Astrocyte of the cerebellum (primary cell): ENCODE results near the gene SRSF3.
"Not testable (repeated sequence)": the region's sequence is repeated elsewhere in the genome, so short reads cannot be mapped to it uniquely, and the experiment has no call there.

Experiments
- DNase-seq: peaks from one replicate; pipeline ENCODE4 v3.0.0-alpha.2; 2011; ENCODE audit warnings: low read depth
- H3K4me3 ChIP-seq: 2 replicates; pipeline ENCODE4 v1.5.1; 2011; ENCODE audit warnings: mild to moderate bottlenecking, low read depth, low read length, moderate library complexity
- in situ Hi-C: cut with HindIII; loops from 2 replicates; pipeline ENCODE4 v1.10.0; 2017; ENCODE audit warnings: low sequenced_read_pairs
- TF ChIP-seq, protein P1 (sequence below): IDR thresholded peaks from 2 replicates; pipeline ENCODE4 v1.5.1; 2012; ENCODE audit warnings: low read length, low read depth, moderate library complexity, mild to moderate bottlenecking; ENCODE audit errors: missing control alignments

Gene SRSF3

DNA sequence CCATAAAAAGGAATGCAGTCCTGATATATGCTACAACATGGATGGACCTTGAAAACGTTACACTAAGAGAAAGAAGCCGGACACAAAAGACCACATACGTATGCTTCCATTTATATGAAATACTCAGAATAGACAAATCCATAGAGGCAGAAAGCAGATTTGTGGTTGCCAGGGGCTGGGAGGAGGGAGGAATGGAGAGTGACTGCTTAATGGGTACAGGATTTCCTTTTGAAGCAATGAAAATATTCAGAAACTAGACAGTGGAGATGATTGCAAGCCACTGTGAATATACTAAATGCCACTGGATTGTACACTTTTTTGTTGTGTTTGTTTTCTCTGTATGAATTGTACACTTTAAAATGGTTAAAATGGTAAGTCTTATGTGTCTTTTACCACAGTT lies 54.9 kb downstream of the SRSF3 start:
- TF ChIP-seq, protein P1, sequence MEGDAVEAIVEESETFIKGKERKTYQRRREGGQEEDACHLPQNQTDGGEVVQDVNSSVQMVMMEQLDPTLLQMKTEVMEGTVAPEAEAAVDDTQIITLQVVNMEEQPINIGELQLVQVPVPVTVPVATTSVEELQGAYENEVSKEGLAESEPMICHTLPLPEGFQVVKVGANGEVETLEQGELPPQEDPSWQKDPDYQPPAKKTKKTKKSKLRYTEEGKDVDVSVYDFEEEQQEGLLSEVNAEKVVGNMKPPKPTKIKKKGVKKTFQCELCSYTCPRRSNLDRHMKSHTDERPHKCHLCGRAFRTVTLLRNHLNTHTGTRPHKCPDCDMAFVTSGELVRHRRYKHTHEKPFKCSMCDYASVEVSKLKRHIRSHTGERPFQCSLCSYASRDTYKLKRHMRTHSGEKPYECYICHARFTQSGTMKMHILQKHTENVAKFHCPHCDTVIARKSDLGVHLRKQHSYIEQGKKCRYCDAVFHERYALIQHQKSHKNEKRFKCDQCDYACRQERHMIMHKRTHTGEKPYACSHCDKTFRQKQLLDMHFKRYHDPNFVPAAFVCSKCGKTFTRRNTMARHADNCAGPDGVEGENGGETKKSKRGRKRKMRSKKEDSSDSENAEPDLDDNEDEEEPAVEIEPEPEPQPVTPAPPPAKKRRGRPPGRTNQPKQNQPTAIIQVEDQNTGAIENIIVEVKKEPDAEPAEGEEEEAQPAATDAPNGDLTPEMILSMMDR, result no peak
- DNase-seq, result no peak
- H3K4me3 ChIP-seq, result no peak overlapping the region
- in situ Hi-C loops, result no loop called here

DNA sequence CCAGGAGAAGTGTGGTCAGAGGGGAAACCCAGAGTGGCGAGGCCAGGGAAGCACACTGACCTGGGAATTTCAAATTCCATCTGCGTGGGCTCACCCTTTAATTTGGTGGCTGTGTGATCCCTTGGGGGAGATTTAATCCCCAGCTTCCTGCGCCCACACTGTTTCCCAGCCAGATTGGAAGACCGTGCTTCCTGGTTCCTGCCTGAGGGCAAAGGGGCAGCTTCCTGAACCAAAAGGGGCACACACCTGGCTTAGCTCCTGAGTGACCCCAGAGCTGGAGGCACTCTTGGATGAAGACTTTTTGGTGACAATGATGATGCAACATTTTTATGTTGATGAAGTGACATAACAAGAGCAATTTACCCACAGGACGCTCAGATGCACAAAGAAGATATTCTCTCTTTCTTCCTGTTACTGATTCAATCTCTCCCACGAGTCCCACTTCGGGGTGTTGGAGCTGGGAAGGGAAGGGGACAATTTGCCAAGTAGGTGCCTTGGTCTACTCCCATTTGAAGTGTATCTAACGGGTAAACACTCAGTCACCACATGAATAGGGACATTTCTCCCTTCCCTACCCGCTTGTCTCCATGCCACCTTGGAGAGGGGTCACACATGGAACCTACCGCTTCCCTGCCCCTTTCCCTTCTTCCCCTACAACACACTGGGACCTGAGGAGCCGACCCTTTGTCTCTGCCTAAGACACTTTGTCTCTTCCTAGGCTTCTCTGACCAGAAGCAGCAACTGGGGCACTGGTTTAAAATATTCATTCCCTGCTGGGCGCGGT lies 55.7 kb downstream of the SRSF3 start:
- H3K4me3 ChIP-seq, result no peak overlapping the region
- in situ Hi-C loops, result no loop called here
- TF ChIP-seq, protein P1, result no peak
- DNase-seq, result no peak

DNA sequence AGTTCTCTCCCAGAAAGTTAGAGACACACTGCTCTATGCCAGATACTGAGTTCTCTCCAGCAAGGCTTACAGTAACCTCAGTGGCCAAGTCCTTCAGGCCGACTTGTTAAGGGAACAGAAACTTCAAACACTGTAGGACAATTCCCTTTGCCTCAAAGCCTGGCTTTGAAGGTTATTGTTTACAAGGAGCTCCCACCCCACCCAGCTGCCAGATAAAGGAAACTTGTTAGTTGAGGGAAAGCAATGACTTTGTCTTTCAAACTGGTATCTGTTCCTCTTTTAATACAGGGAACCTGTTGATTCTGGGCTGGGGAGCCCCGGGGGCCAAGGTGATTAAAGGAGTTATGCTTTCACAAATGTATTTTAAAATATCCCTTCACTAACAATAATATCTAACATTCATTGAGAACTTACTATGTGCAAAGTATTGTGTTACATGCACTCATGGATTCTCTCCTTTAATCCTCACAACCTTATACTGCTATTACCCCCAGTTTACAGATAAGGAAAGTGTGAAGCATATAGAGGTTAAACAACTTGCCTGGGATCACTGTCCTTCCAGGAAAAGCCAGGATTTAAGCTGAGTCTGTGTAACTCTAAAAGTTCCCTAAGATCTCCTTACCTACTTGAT lies 56.8 kb downstream of the SRSF3 start:
- in situ Hi-C loops, result no loop called here
- H3K4me3 ChIP-seq, result no peak overlapping the region
- TF ChIP-seq, protein P1, result no peak
- no peak for DNase-seq

DNA sequence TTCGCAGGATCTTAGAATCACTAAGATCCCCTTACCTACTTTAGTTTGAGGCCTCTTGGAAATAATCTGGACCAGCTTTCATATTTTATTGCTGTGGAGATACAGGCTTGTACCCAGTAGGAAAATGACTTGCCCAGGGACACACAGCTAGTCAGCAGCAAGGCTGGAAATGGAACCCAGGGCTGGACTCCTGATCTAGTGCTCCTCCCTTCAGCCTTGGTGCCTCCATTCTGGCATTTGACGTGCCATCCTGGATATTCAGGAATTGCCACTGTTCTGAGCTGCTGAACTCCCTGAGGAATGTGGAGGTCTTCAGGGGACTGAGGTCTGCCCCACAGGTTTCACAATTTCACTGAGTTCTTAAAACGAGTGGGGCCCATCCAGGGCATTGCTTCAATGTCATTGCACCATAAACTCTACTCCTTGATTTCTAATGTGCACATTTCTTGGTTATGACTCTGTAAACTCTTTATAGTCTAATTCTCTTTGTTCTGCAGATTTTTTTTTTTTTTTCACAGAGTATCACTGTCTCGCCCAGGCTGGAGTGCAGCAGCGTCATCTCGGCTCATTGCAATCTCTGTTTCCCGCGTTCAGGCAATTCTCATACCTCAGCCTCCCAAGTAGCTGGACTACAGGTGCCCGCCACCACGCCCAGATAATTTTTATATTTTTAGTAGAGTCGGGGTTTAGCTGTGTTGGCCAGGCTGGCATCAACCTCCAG lies 57.7 kb downstream of the SRSF3 start:
- DNase-seq, result no peak
- in situ Hi-C loops, result no loop called here
- TF ChIP-seq, protein P1, result no peak
- no peak overlapping the region for H3K4me3 ChIP-seq

DNA sequence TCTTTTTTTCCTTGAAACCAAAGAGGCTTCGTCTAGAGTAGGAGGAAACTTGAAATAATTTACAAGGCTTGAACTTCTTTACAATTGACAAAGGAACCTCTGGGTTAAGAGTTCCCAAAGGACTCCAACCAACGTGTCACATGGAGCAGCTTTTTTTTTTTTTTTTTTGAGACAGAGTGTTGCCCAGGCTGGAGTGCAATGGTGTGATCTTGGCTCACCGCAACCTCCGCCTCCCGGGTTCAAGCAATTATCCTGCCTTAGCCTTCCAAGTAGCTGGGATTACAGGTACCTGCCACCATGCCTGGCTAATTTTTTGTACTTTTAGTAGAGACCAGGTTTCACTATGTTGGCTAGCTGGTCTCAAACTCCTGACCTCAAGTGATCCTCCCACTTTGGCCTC lies 60.3 kb downstream of the SRSF3 start:
- H3K4me3 ChIP-seq, in situ Hi-C loops, DNase-seq: not testable (repeated sequence)
